Activated CD4-positive, alpha-beta T cell treated with anti-CD3 and anti-CD28 coated beads, Interleukin-2, amount 10 ng/mL, durations not matched to agents 7 days and 5 days (primary cell): ENCODE results near the gene PPARA. TPM values are rescaled to one million over a fixed set of nuclear protein-coding genes. Genes with fewer than 3 reads are reported as not detected.

Experiments used
- CTCF ChIA-PET: fragments of 350-600 bp; sonication (Branson Sonifier 250); formaldehyde crosslinking; loops from one replicate; lab custom pipeline; 2021; ENCODE audit warnings: antibody characterized with exemption; lab: Charles Lee
- POLR2A ChIA-PET: fragments of 350-600 bp; sonication (Branson Sonifier 250); formaldehyde crosslinking; loops from one replicate; lab custom pipeline; 2021; ENCODE audit warnings: antibody characterized with exemption; lab: Charles Lee
- DNase-seq: peaks from one replicate; pipeline ENCODE4 v3.0.0-alpha.2; 2020
- H3K27ac Mint-ChIP-seq: one replicate; pipeline ENCODE4 v1.8.0; 2021; ENCODE audit warnings: mild to moderate bottlenecking, moderate library complexity, mixed read lengths
- H3K27me3 Mint-ChIP-seq: one replicate; pipeline ENCODE4 v1.8.0; 2021; ENCODE audit warnings: mixed read lengths
- H3K36me3 Mint-ChIP-seq: one replicate; pipeline ENCODE4 v1.8.0; 2021; ENCODE audit warnings: low read depth, mixed read lengths
- H3K4me1 Mint-ChIP-seq: one replicate; pipeline ENCODE4 v1.8.0; 2021; ENCODE audit warnings: mixed read lengths
- H3K4me3 Mint-ChIP-seq: one replicate; pipeline ENCODE4 v1.8.0; 2021; ENCODE audit warnings: mild to moderate bottlenecking, moderate library complexity, mixed read lengths
- H3K9me3 Mint-ChIP-seq: one replicate; pipeline ENCODE4 v1.8.0; 2021; ENCODE audit warnings: mixed read lengths
- total RNA-seq, 2 experiments: library from RNA; stranded (reverse); gene quantifications; one replicate each; pipeline ENCODE4 v1.2.3, GENCODE V29; 2021

PPARA gene
- total RNA-seq, 2 experiments from 2014 or later = 9.5 to 9.7 TPM

DNA sequence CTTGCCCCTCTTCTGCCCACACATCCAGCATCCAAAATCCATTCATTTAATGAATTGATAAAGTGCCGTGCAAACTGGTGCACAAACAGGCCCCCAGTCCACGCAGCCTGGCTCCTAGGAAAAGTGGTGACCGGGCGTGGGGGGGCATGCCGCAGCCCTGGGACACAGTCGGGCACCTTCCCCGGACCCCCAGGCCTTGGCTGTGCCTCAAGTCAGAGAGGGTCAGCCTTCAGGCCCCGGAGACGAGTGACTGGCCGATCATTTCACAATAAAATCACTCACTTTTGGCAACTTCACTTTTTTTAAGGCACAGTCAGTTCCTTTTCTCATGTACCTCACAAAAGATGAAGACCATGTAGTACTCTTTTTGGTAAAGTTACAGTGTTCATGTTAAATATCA, 91.8 kb downstream of the PPARA start:
- H3K27me3 Mint-ChIP-seq = no peaks in the 10 kb centered on the region
- H3K36me3 Mint-ChIP-seq = peaks cover 11% of the 10 kb centered on the region
- ChIA-PET POLR2A (no interaction called here), CTCF (interaction anchor here (1.2 kb wide), 1 partner anchor 20 kb away, joined by 3 read pairs; no protein-coding TSS in a partner anchor)
- no peak for DNase-seq
- H3K4me3 Mint-ChIP-seq = no peak overlapping the region
- no peak overlapping the region for H3K27ac Mint-ChIP-seq
- H3K4me1 Mint-ChIP-seq = peaks cover 22% of the 10 kb centered on the region
- H3K9me3 Mint-ChIP-seq = no peaks in the 10 kb centered on the region

DNA sequence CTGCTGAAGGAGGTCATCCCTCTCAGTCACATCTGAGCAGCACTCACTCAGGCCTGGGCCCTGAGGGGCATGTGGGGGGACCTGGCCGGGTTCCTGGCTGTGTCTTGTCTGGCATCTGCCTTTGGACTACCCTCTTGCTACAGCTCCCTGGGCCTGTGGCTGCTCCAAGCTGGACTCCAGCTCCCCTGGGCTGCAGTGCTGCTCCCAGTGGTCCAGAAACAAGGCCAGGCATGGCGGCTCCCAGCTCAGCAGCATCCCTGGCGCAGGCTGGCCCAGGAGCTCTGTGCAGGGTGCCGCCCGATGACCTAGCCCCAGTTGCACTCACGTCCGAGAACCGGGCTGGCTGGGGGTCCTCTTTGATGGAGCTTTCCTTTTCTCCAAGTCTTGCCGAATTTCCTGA, 94.4 kb downstream of the PPARA start:
- no peak for DNase-seq
- H3K27me3 Mint-ChIP-seq = no peaks in the 10 kb centered on the region
- ChIA-PET POLR2A (no interaction called here), CTCF (interaction anchor here (0.6 to 1.1 kb wide), 5 partner anchors 15 to 1387 kb away, joined by 3 to 4 read pairs (median 3); partner anchors contain the start of gene TRMU)
- no peak overlapping the region for H3K27ac Mint-ChIP-seq
- H3K4me1 Mint-ChIP-seq = peaks cover 20% of the 10 kb centered on the region
- H3K9me3 Mint-ChIP-seq = no peaks in the 10 kb centered on the region
- peaks cover 9% of the 10 kb centered on the region for H3K36me3 Mint-ChIP-seq
- H3K4me3 Mint-ChIP-seq = no peak overlapping the region

DNA sequence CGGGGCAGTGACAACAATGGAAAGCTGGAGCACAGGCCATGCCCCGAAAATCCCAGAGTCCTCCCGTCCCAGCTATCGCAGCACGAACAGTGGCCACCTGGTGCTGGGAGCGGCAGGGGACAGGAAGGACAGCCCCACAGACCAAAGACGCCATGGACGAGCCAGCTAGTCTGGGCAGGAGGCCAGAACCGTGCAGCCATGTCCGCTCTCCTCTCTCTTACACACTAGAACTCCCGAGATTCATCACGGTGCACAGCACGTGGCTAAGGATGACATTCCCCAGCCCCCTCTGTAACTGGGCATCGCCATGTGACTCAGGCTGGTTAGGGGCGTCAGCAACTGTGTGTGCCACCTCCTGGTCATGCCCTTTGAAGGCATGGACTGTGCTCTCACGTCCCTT, 95.2 kb downstream of the PPARA start:
- Mint-ChIP-seq H3K27me3 (no peaks in the 10 kb centered on the region), H3K9me3 (no peaks in the 10 kb centered on the region), H3K36me3 (peaks cover 9% of the 10 kb centered on the region), H3K4me3 (no peak overlapping the region), H3K4me1 (peaks cover 12% of the 10 kb centered on the region), H3K27ac (peak overlapping the region; percentile 36)
- CTCF ChIA-PET = interaction anchor here (1.1 to 1.6 kb wide), 2 partner anchors 24 kb away, joined by 3 read pairs; no protein-coding TSS in a partner anchor
- POLR2A ChIA-PET = no interaction called here
- DNase-seq = no peak

DNA sequence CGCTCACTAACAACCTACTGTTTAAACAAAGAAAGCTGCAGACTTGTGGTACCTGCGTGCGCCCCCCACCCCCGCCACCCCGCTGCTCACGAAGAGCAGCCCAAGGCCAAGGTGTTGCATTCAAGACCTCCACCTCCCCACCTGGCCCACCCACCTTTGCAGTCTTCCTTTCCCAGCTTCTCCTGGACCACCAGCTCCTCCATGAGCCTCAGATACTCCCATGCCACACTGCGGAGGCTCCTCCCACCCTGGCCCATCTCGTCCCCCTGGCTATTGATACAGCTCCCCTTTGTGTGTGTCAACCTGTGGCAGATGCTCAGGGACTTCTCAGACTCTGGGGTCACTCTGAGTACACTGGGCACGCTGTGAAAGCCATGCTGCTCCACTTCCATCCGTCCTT, 95.9 kb downstream of the PPARA start:
- no peak overlapping the region for H3K27ac Mint-ChIP-seq
- no peak for DNase-seq
- CTCF ChIA-PET = interaction anchor here (0.6 to 1.6 kb wide), 2 partner anchors 24 to 339 kb away, joined by 3 read pairs; no protein-coding TSS in a partner anchor
- no peaks in the 10 kb centered on the region for H3K27me3 Mint-ChIP-seq
- POLR2A ChIA-PET = interaction anchor here (0.6 kb wide), 1 partner anchor 15 kb away, joined by 3 read pairs; no protein-coding TSS in a partner anchor
- H3K4me3 Mint-ChIP-seq = no peak overlapping the region
- H3K4me1 Mint-ChIP-seq = peaks cover 11% of the 10 kb centered on the region
- peaks cover 10% of the 10 kb centered on the region for H3K36me3 Mint-ChIP-seq
- H3K9me3 Mint-ChIP-seq = no peaks in the 10 kb centered on the region

DNA sequence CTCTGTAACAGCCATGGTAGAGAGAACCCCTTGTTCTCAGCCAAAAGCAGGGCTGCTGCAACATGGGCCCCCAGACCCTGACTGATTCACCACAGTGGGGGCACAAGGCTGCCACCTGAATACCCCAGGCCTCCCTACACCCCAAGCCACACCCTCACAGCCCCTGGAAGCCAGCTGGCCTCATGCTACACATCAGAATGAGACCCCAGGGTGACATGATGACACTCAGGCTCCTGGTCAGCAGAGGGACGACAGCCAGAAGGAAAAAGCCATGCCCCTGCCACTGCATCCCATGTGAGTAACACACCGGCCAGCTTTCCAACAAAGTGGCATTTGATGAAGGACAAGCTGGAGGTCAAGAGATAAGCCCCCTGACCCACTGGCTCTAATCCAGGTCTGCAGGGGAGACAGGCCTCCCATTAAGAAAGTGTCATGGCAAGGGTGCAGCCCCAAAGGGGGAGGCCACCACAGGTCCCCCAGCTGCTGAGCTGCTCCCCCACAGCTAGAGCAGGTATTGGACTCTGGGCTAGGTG, 97.2 kb downstream of the PPARA start:
- H3K4me3 Mint-ChIP-seq = no peak overlapping the region
- peaks cover 13% of the 10 kb centered on the region for H3K36me3 Mint-ChIP-seq
- H3K4me1 Mint-ChIP-seq = peaks cover 20% of the 10 kb centered on the region
- CTCF ChIA-PET = interaction anchor here (1.0 to 1.4 kb wide), 3 partner anchors 20 to 68 kb away, joined by 3 read pairs; no protein-coding TSS in a partner anchor
- H3K27ac Mint-ChIP-seq = no peak overlapping the region
- no peak for DNase-seq
- peaks cover 2% of the 10 kb centered on the region for H3K9me3 Mint-ChIP-seq
- POLR2A ChIA-PET = no interaction called here
- no peaks in the 10 kb centered on the region for H3K27me3 Mint-ChIP-seq

DNA sequence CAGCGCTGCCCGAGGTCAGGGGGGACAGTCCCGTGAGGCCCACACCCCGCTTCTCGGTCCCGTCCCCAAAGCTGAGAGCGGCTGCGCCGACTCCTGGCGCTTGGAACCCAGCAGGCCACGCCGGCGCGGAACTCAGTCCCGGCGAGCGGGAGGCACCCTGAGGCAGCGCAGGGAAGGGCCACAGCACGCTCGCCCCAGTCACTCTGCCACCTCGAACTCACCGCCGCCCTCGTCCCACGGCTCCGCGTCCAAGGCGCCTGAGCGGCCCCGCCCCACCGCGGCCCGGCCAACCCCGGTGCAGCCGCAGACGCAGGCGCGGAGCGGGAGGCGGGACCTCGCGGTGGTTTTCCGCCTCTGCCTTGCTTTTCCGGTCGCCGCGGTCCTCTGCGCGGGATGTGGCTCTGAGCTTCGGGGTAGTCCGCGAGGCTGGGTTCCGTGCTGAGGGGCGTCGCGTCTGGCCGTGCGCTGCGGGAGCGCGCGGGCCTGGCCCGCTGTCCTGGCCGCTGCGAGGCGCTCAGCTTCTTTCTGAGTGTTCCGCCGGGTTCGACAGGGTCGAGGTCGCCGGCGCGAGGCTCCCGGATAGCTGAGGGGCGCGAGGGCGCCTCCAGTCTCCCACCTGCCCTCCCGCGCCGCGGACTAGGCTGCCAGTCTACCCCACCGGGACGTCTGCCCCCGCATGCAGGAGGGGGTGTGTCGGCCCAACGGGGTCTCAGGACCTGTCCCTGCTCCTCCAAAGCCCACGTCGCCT, 99.9 kb downstream of the PPARA start, which contains the start of gene CDPF1:
TSS of gene CDPF1 (minus strand) at position 259 of the 748 bp plus-strand sequence. CDS start 2,009 bp downstream, outside the sequence.
- Mint-ChIP-seq H3K27ac (peak within 1 kb of the TSS; percentile 92), H3K4me3 (peak within 1 kb of the TSS; percentile 82), H3K9me3 (peaks cover 2% of the 10 kb centered on the region), H3K27me3 (no peaks in the 10 kb centered on the region), H3K36me3 (peaks cover 9% of the 10 kb centered on the region), H3K4me1 (peaks cover 25% of the 10 kb centered on the region)
- POLR2A ChIA-PET = interaction anchor here (0.6 kb wide), 1 partner anchor 57 kb away, joined by 4 read pairs; no protein-coding TSS in a partner anchor
- CTCF ChIA-PET = no interaction called here
- DNase-seq = peak; percentile 94

DNA sequence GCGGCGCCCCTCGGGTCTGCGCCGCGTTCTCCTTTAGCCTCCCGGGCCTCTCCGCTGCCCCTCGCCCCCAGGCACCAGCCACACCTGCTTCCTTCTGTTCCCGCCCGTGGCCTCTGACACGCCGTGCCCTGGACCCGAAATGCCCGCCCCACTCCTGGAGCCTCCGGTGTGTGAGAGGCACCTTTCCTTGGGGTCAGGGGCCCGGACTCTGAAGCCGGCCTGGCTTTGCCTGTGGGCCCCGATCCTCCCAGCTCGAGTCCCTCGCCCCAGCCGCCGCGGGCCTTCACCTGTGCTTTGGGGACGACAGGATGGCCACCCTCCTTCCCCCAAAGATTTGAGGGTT, 100.4 kb downstream of the PPARA start:
- Mint-ChIP-seq H3K4me1 (peaks cover 25% of the 10 kb centered on the region), H3K27ac (peak overlapping the region; percentile 92), H3K36me3 (peaks cover 8% of the 10 kb centered on the region), H3K27me3 (no peaks in the 10 kb centered on the region), H3K9me3 (peaks cover 2% of the 10 kb centered on the region), H3K4me3 (peak overlapping the region; percentile 82)
- DNase-seq = peak; percentile 13
- POLR2A ChIA-PET = interaction anchor here (0.6 kb wide), 1 partner anchor 56 kb away, joined by 4 read pairs; no protein-coding TSS in a partner anchor
- CTCF ChIA-PET = no interaction called here

DNA sequence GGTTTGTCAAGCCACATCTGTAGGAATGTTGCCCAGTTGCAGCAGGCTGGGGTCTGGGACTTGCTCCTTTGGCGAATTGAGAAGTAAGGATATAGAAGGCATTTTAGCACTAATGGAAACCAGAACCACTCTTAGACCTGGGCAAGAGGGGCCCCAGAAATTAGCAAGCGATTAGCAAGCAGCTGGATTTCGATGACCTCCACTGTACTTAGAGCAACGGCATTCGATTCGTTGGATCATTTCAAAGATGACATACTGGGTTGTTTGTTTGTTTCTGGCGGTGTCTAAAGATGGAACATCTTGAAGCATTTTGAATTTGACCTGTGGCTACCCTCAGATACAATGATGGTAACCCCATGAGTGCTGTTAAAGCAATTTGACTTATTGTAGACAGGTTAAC, 100.9 kb downstream of the PPARA start:
- no peak for DNase-seq
- ChIA-PET POLR2A (no interaction called here), CTCF (no interaction called here)
- Mint-ChIP-seq H3K4me1 (peaks cover 25% of the 10 kb centered on the region), H3K4me3 (peak overlapping the region; percentile 82), H3K36me3 (peaks cover 8% of the 10 kb centered on the region), H3K9me3 (peaks cover 2% of the 10 kb centered on the region), H3K27me3 (no peaks in the 10 kb centered on the region), H3K27ac (peak overlapping the region; percentile 92)

DNA sequence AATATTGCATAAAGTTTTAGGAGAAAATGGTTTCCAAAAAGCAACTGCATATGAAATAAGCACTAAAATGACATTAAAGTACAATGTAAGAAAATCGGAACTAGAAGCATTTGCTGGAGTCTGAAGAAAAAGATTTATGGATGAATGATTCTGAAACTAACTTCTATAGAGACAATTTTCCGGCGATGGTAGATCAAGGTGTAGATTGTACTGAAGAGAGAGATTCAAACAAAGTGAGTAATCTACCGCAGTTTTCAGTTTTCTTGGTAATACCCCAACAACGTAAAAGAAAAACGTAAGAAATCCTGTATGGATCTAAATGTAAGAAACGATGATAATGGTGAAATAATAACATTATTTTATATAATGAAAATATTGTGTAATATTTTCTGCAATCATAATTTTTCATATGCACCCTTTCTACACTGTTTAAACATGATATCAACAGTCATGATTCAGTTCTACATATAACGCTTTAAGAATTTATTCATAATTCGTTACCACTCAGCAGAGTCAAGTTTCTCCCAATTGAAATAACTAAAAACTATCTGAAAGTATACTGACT, 101.6 kb downstream of the PPARA start:
- Mint-ChIP-seq H3K27me3 (peaks cover 2% of the 10 kb centered on the region), H3K36me3 (peaks cover 8% of the 10 kb centered on the region), H3K4me1 (peaks cover 25% of the 10 kb centered on the region), H3K27ac (peak overlapping the region; percentile 92), H3K4me3 (peak overlapping the region; percentile 82), H3K9me3 (peaks cover 2% of the 10 kb centered on the region)
- POLR2A ChIA-PET = no interaction called here
- CTCF ChIA-PET = no interaction called here
- no peak for DNase-seq

DNA sequence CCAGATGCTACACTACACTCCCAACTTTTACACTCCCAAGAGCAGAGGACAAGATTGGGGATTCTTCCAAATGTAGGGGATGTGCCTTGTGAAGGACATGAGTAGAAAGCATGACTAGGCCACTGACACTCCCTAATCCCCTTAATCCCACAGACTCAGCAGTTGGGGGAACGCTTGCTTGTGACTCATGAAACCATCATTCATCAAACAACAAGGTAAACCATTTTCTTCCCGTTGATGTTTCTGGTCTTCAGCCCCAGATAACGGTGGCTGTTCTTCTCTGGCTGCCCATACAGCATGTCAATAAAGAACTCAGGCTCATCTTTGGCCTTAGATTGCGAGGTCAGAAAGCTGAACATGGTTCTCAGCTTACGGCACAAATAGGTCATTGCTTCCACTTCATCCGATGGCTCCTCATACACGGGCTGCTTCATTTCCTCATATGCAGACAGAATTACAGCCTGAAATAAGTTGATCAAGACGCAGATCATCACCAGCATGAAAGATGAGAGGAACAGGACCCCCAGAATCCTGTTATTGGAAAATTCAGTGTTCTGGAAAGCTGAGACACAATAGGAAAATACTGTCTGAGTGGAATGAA, 106.1 kb downstream of the PPARA start:
- H3K27me3 Mint-ChIP-seq = peaks cover 45% of the 10 kb centered on the region
- H3K9me3 Mint-ChIP-seq = peaks cover 5% of the 10 kb centered on the region
- H3K36me3 Mint-ChIP-seq = peaks cover under 1% of the 10 kb centered on the region
- H3K4me1 Mint-ChIP-seq = peaks cover 12% of the 10 kb centered on the region
- H3K27ac Mint-ChIP-seq = no peak overlapping the region
- ChIA-PET CTCF (interaction anchor here (0.5 to 1.3 kb wide), 2 partner anchors 9 to 307 kb away, joined by 3 read pairs; no protein-coding TSS in a partner anchor), POLR2A (no interaction called here)
- DNase-seq = no peak
- no peak overlapping the region for H3K4me3 Mint-ChIP-seq

DNA sequence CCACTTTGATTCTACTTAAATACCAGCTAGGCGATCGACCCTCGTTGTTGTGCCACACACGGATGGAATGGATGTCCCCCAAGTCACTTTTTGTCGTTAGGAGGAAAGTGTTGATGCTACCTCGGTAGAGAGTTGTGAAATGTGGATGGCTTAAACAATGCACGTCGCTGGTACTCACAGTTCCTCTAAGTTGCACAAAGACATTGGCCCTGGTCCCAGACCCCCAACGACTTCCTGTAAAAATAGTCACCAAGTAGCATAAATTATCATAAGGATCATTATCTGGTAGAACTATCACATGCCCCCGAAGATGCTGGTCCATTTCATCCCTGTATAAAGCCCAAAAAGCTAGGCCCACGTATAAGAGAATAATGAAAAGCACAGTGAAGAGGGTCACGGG, 109.0 kb downstream of the PPARA start:
- peaks cover 18% of the 10 kb centered on the region for H3K9me3 Mint-ChIP-seq
- DNase-seq = no peak
- no peak overlapping the region for H3K4me3 Mint-ChIP-seq
- H3K27me3 Mint-ChIP-seq = peaks cover 68% of the 10 kb centered on the region
- no peak overlapping the region for H3K27ac Mint-ChIP-seq
- ChIA-PET POLR2A (no interaction called here), CTCF (interaction anchor here (1.4 kb wide), 1 partner anchor 10 kb away, joined by 4 read pairs; no protein-coding TSS in a partner anchor)
- H3K36me3 Mint-ChIP-seq = peaks cover 13% of the 10 kb centered on the region
- peaks cover 4% of the 10 kb centered on the region for H3K4me1 Mint-ChIP-seq

DNA sequence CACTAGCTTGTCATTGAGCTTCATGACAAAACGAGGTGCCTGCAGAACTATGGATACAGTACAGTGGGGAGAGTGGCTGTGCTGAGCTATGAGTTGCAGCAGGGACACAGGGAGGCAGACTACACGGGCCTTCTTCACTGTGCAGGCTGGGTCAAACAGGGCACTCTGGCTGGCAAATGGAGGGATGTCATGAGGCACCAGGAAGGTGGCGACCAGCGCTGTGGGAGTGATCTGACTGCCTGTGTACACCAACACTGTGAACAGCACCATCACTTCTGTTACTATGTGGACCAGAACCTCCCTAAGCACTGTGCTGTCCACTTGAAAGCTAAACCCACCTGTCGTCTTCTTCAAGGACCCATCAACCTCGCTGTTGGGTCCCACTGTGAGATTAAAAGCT, 109.7 kb downstream of the PPARA start:
- ChIA-PET POLR2A (interaction anchor here (0.6 kb wide), 1 partner anchor 471 kb away, joined by 3 read pairs; no protein-coding TSS in a partner anchor), CTCF (interaction anchor here (0.9 to 1.4 kb wide), 3 partner anchors 10 to 99 kb away, joined by 4 to 5 read pairs (median 4); no protein-coding TSS in a partner anchor)
- H3K4me3 Mint-ChIP-seq = no peak overlapping the region
- H3K27ac Mint-ChIP-seq = no peak overlapping the region
- peaks cover 18% of the 10 kb centered on the region for H3K36me3 Mint-ChIP-seq
- H3K9me3 Mint-ChIP-seq = peaks cover 18% of the 10 kb centered on the region
- H3K4me1 Mint-ChIP-seq = peaks cover 3% of the 10 kb centered on the region
- H3K27me3 Mint-ChIP-seq = peaks cover 74% of the 10 kb centered on the region
- DNase-seq = no peak
